Upper lobe of right lung (tissue), 1 donor: ENCODE measurements around the gene FBXO34. TPM values are rescaled to one million over a fixed set of nuclear protein-coding genes. Genes with fewer than 3 reads are reported as not detected.
A peak's percentile ranks its signal among the peaks of the same experiment; 100 is the strongest.
"Not testable (repeated sequence)": the region's sequence is repeated elsewhere in the genome, so short reads cannot be mapped to it uniquely, and the experiment has no call there.

Experiments
- ATAC-seq: fragments of 200-7000 bp; cut with Tn5 transposase; one replicate; pipeline ENCODE4 v1.9.1; 2020; ENCODE audit warnings: mild to moderate bottlenecking, moderate library complexity
- DNase-seq: peaks from one replicate; pipeline ENCODE4 v3.0.0-alpha.2; 2020
- H3K27ac ChIP-seq: fragments of 200-600 bp; one replicate; pipeline ENCODE4 v1.8.0; 2022
- H3K27me3 ChIP-seq: fragments of 200-600 bp; one replicate; pipeline ENCODE4 v1.8.0; 2022; ENCODE audit warnings: mild to moderate bottlenecking
- H3K36me3 ChIP-seq: fragments of 200-600 bp; one replicate; pipeline ENCODE4 v1.8.0; 2022
- H3K4me1 ChIP-seq: fragments of 200-600 bp; one replicate; pipeline ENCODE4 v1.8.0; 2022
- H3K4me3 ChIP-seq: fragments of 200-600 bp; one replicate; pipeline ENCODE4 v1.8.0; 2022; ENCODE audit warnings: mild to moderate bottlenecking
- H3K9me3 ChIP-seq: fragments of 200-600 bp; one replicate; pipeline ENCODE4 v1.8.0; 2022
- CTCF ChIP-seq: fragments of 200-600 bp; IDR thresholded peaks from one replicate; pipeline ENCODE4 v1.8.0; 2022; ENCODE audit warnings: antibody characterized with exemption
- intact Hi-C: fragments of 100-400 bp; cut with DNase I; formaldehyde crosslinking; loops from one replicate; pipeline ENCODE4 v1.11.0; 2022
- total RNA-seq: library from RNA; stranded (reverse); fragmentation: NEBNext Ultra II Directional; extraction: Animal tissue kit (Norgen Biotek cat#: 25700); gene quantifications from one replicate; pipeline ENCODE4 v1.2.1, GENCODE V29; 2021
- donor health status: DM: no; HTN: yes; CAD: no; lungs with severe emphysema.

FBXO34 gene
- total RNA-seq, 1 donor from 2014 or later: 29.2 TPM

- Histone ChIP-seq H3K27ac (no peak overlapping the region), H3K36me3 (peaks cover 80% of the 10 kb centered on the region), H3K9me3 (no peaks in the 10 kb centered on the region), H3K27me3 (no peaks in the 10 kb centered on the region), H3K4me3 (no peak overlapping the region), H3K4me1 (no peaks in the 10 kb centered on the region)
- no peak for ATAC-seq
- no peak for TF ChIP-seq CTCF
- intact Hi-C loops: no loop called here
- no peak for DNase-seq
These were observed 111.3 kb downstream of the FBXO34 start for GRCh38 chr14:55382483-55382882.

- H3K4me1 ChIP-seq, H3K9me3 ChIP-seq, H3K4me3 ChIP-seq, H3K27me3 ChIP-seq, intact Hi-C loops, H3K27ac ChIP-seq, DNase-seq: not testable (repeated sequence)
- peak; percentile 72 for ATAC-seq
- peaks cover 81% of the 10 kb centered on the region for H3K36me3 ChIP-seq
These were observed 111.8 kb downstream of the FBXO34 start for GRCh38 chr14:55383056-55383466.

- H3K27me3 ChIP-seq: no peaks in the 10 kb centered on the region
- no peaks in the 10 kb centered on the region for H3K4me1 ChIP-seq
- ATAC-seq: no peak
- peaks cover 77% of the 10 kb centered on the region for H3K36me3 ChIP-seq
- no peak for TF ChIP-seq CTCF
- H3K27ac ChIP-seq: no peak overlapping the region
- intact Hi-C loops: no loop called here
- H3K4me3 ChIP-seq: no peak overlapping the region
- H3K9me3 ChIP-seq: no peaks in the 10 kb centered on the region
- no peak for DNase-seq
These were observed 112.4 kb downstream of the FBXO34 start for GRCh38 chr14:55383541-55384140.

GRCh38 chr14:55384536-55384935 lies 113.3 kb downstream of the FBXO34 start:
- Histone ChIP-seq H3K27ac (no peak overlapping the region), H3K9me3 (no peaks in the 10 kb centered on the region), H3K4me1 (no peaks in the 10 kb centered on the region), H3K36me3 (peaks cover 76% of the 10 kb centered on the region), H3K27me3 (no peaks in the 10 kb centered on the region), H3K4me3 (no peak overlapping the region)
- ATAC-seq (no peak), DNase-seq (no peak)
- no peak for TF ChIP-seq CTCF
- intact Hi-C loops: no loop called here

GRCh38 chr14:55386037-55386808 lies 115.0 kb downstream of the FBXO34 start:
- intact Hi-C loops: no loop called here
- H3K4me3 ChIP-seq: no peak overlapping the region
- DNase-seq (no peak), ATAC-seq (no peak)
- H3K36me3 ChIP-seq: peaks cover 70% of the 10 kb centered on the region
- H3K27ac ChIP-seq: peak overlapping the region; percentile 3
- no peak for TF ChIP-seq CTCF
- no peaks in the 10 kb centered on the region for H3K9me3 ChIP-seq
- no peaks in the 10 kb centered on the region for H3K4me1 ChIP-seq
- H3K27me3 ChIP-seq: no peaks in the 10 kb centered on the region

GRCh38 chr14:55387121-55387520 lies 115.9 kb downstream of the FBXO34 start:
- H3K27ac ChIP-seq: no peak overlapping the region
- H3K27me3 ChIP-seq: no peaks in the 10 kb centered on the region
- intact Hi-C loops: no loop called here
- no peak for ATAC-seq
- TF ChIP-seq CTCF: no peak
- H3K4me1 ChIP-seq: no peaks in the 10 kb centered on the region
- peaks cover 64% of the 10 kb centered on the region for H3K36me3 ChIP-seq
- no peaks in the 10 kb centered on the region for H3K9me3 ChIP-seq
- no peak for DNase-seq
- H3K4me3 ChIP-seq: no peak overlapping the region
